Liver (tissue), 9 donors: ENCODE data around the gene TBC1D10A. TPM values are rescaled to one million over a fixed set of nuclear protein-coding genes. Genes with fewer than 3 reads are reported as not detected.

ENCODE experiments used
- DNase-seq: peaks from one replicate; pipeline ENCODE4 v3.0.0-alpha.2; 2017; ENCODE audit warnings: low spot score
- H3K27ac ChIP-seq, 2 donors: one replicate each; pipeline ENCODE4 v1.7.0; 2013; ENCODE audit warnings: inconsistent platforms in 2 of 2, low read length in 2 of 2, control low read depth in 1 of 2, low read depth in 1 of 2, mild to moderate bottlenecking in 1 of 2
- H3K27me3 ChIP-seq, 4 donors: one replicate each; pipeline versions ENCODE4 v1.6.1 to v1.7.0; 2013; ENCODE audit warnings: low read length in 3 of 4, inconsistent platforms in 1 of 4, mild to moderate bottlenecking in 1 of 4, moderate library complexity in 1 of 4; ENCODE audit not compliant: control insufficient read depth in 4 of 4, insufficient read depth in 4 of 4
- H3K36me3 ChIP-seq, 4 donors: one replicate each; pipeline versions ENCODE4 v1.6.1 to v1.7.0; 2013; ENCODE audit warnings: low read length in 3 of 4, mild to moderate bottlenecking in 3 of 4, low read depth in 1 of 4, moderate library complexity in 1 of 4; ENCODE audit not compliant: control insufficient read depth in 4 of 4, insufficient read depth in 3 of 4
- H3K4me1 ChIP-seq, 4 donors: one replicate each; pipeline versions ENCODE4 v1.6.1 to v1.7.0; 2013; ENCODE audit warnings: low read length in 3 of 4, mild to moderate bottlenecking in 3 of 4, moderate library complexity in 1 of 4; ENCODE audit not compliant: control insufficient read depth in 4 of 4, insufficient read depth in 4 of 4
- H3K4me3 ChIP-seq, 3 donors: one replicate each; pipeline versions ENCODE4 v1.6.1 to v1.7.0; 2013; ENCODE audit warnings: low read length in 3 of 3, control low read depth in 1 of 3, low read depth in 1 of 3, mild to moderate bottlenecking in 1 of 3
- H3K9ac ChIP-seq, 2 donors: one replicate each; pipeline ENCODE4 v1.7.0; 2013; ENCODE audit warnings: low read length in 2 of 2, mild to moderate bottlenecking in 2 of 2, moderate library complexity in 2 of 2, control low read depth in 1 of 2, low read depth in 1 of 2
- H3K9me3 ChIP-seq, 4 donors: one replicate each; pipeline versions ENCODE4 v1.6.1 to v1.7.0; 2013; ENCODE audit warnings: low read length in 3 of 4; ENCODE audit not compliant: control insufficient read depth in 4 of 4
- FOXA1 ChIP-seq: IDR thresholded peaks from 2 replicates; pipeline ENCODE4 v1.6.1; 2016; ENCODE audit warnings: antibody characterized with exemption
- FOXA2 ChIP-seq: IDR thresholded peaks from 2 replicates; pipeline ENCODE4 v1.6.1; 2016; ENCODE audit warnings: antibody characterized with exemption
- HNF4A ChIP-seq, 2 donors: conservative IDR thresholded peaks; 2 replicates each; pipeline ENCODE4 v1.6.1; 2016; ENCODE audit warnings: antibody characterized with exemption in 2 of 2, mild to moderate bottlenecking in 2 of 2
- HNF4G ChIP-seq: IDR thresholded peaks from 2 replicates; pipeline ENCODE4 v1.6.1; 2016; ENCODE audit warnings: antibody characterized with exemption
- RXRA ChIP-seq, 2 donors: IDR thresholded peaks; 2 replicates each; pipeline ENCODE4 v1.6.1; 2017 to 2018; ENCODE audit warnings: antibody characterized with exemption in 2 of 2, mild to moderate bottlenecking in 1 of 2
- TAF1 ChIP-seq: conservative IDR thresholded peaks from 2 replicates; pipeline ENCODE4 v1.6.1; 2016; ENCODE audit warnings: antibody characterized with exemption, mild to moderate bottlenecking
- ZBTB33 ChIP-seq: IDR thresholded peaks from 2 replicates; pipeline ENCODE4 v1.6.1; 2016; ENCODE audit warnings: antibody characterized with exemption
- WGBS: extraction: QIAGEN DNeasy Blood & Tissue Kit; methylation state at CpG from one replicate; pipeline ENCODE4 v1.1.7; 2013; 5-methylcytosine and 5-hydroxymethylcytosine counted together
- polyA plus RNA-seq, 2 donors: library from polyadenylated mRNA; stranded (reverse) in 1 of 2; unstranded in 1 of 2; fragments of 200-250 nt in 1 of 2; fragments of >200 nt in 1 of 2; fragmentation: Nextera tagmentation in 1 of 2; extraction: Ambion mirVana in 1 of 2; gene quantifications; one replicate each; pipeline versions ENCODE4 v1.2.1 to v1.2.3, GENCODE V29; 2013 to 2015
- total RNA-seq, 2 donors: library from RNA; depleted of rRNA; stranded (reverse); fragments of >200 nt; gene quantifications; one replicate each; pipeline ENCODE4 v1.2.3, GENCODE V29; 2014
- TF ChIP-seq, protein P1 (sequence below): fragments of 150-350 bp; IDR thresholded peaks from 2 replicates; pipeline ENCODE4 v1.5.1; 2017; ENCODE audit warnings: improper control_type of control experiment, low read depth, low read length; ENCODE audit not compliant: missing input control
- TF ChIP-seq, protein P2 (sequence below): IDR thresholded peaks from 2 replicates; pipeline ENCODE4 v1.6.1; 2016; ENCODE audit warnings: antibody characterized with exemption, mild to moderate bottlenecking
- TF ChIP-seq, protein P3 (sequence below): IDR thresholded peaks from 2 replicates; pipeline ENCODE4 v1.6.1; 2016; ENCODE audit warnings: antibody characterized with exemption
- donor health status: healthy.
- donor health status: healthy.
- donor health status: healthy.
- donor health status: healthy.
- donor health status: healthy.

TBC1D10A gene
- total and polyA plus RNA-seq, 4 donors, result 3.6 to 9.2 (median 8.2) TPM

DNA sequence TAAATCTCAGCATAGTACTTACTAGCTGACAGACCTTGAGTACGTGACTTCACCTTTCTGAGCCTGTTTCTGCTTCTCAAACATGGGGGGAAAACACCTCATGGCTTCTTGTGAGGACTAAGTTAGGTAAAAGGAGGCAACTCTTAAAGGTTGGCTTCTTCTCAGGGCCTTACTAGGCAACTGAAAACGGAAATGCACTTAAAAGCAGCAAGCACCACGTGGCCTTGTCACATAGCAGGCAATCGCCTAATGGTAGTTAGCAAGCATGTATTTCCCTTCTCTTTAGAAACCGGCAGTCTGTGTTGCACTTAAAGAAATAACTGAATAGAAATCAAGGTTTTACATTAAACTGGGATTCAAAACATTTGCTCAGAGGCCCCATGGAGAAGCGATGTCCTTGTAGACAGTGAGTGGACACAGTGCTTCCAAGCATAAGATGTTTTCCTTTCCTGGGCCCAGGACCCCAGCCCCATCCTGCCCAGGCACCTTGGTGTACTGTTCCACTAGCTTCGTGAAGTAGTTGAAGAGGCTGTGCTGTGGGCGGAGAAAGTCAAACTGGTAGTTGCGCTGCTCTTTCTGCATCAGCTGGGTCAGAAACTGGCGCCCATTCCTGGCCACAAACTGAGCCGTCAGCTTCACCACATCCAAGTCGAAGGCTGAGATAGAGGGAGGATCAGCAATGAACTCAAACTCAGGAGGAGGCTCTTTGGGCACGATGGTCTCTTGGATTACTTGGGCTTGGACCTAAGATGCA is 17.9 kb upstream of the TBC1D10A start:
- Histone ChIP-seq H3K36me3 (peaks cover 36 to 89% (median 74%) of the 10 kb centered on the region in 4 donors), H3K27me3 (no peaks in the 10 kb centered on the region), H3K27ac (no peak overlapping the region), H3K4me1 (no peaks in the 10 kb centered on the region), H3K9me3 (no peaks in the 10 kb centered on the region), H3K9ac (no peak overlapping the region), H3K4me3 (no peak overlapping the region)
- 94% methylated on average over 13 of the region's 13 CpGs for WGBS
- DNase-seq, result no peak
- TF ChIP-seq TAF1, result no peak
- TF ChIP-seq, protein P1, sequence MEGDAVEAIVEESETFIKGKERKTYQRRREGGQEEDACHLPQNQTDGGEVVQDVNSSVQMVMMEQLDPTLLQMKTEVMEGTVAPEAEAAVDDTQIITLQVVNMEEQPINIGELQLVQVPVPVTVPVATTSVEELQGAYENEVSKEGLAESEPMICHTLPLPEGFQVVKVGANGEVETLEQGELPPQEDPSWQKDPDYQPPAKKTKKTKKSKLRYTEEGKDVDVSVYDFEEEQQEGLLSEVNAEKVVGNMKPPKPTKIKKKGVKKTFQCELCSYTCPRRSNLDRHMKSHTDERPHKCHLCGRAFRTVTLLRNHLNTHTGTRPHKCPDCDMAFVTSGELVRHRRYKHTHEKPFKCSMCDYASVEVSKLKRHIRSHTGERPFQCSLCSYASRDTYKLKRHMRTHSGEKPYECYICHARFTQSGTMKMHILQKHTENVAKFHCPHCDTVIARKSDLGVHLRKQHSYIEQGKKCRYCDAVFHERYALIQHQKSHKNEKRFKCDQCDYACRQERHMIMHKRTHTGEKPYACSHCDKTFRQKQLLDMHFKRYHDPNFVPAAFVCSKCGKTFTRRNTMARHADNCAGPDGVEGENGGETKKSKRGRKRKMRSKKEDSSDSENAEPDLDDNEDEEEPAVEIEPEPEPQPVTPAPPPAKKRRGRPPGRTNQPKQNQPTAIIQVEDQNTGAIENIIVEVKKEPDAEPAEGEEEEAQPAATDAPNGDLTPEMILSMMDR, result no peak

- 86% methylated on average over 16 of the region's 16 CpGs for WGBS
- no peak overlapping the region for H3K27ac ChIP-seq
These were observed 14.4 kb upstream of the TBC1D10A start for GRCh38 chr22:30340911-30341685.

More at GRCh38 chr22:30340911-30341685, 14.4 kb upstream of the TBC1D10A start:
- TF ChIP-seq TAF1 (no peak), FOXA1 (no peak), FOXA2 (no peak), ZBTB33 (no peak), HNF4G (no peak), HNF4A (conservative IDR thresholded peaks at IDR 0.05) (no peak), RXRA (IDR thresholded peaks at IDR 0.05) (no peak)
- TF ChIP-seq, protein P2, sequence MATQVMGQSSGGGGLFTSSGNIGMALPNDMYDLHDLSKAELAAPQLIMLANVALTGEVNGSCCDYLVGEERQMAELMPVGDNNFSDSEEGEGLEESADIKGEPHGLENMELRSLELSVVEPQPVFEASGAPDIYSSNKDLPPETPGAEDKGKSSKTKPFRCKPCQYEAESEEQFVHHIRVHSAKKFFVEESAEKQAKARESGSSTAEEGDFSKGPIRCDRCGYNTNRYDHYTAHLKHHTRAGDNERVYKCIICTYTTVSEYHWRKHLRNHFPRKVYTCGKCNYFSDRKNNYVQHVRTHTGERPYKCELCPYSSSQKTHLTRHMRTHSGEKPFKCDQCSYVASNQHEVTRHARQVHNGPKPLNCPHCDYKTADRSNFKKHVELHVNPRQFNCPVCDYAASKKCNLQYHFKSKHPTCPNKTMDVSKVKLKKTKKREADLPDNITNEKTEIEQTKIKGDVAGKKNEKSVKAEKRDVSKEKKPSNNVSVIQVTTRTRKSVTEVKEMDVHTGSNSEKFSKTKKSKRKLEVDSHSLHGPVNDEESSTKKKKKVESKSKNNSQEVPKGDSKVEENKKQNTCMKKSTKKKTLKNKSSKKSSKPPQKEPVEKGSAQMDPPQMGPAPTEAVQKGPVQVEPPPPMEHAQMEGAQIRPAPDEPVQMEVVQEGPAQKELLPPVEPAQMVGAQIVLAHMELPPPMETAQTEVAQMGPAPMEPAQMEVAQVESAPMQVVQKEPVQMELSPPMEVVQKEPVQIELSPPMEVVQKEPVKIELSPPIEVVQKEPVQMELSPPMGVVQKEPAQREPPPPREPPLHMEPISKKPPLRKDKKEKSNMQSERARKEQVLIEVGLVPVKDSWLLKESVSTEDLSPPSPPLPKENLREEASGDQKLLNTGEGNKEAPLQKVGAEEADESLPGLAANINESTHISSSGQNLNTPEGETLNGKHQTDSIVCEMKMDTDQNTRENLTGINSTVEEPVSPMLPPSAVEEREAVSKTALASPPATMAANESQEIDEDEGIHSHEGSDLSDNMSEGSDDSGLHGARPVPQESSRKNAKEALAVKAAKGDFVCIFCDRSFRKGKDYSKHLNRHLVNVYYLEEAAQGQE, result no peak
- TF ChIP-seq, protein P3, sequence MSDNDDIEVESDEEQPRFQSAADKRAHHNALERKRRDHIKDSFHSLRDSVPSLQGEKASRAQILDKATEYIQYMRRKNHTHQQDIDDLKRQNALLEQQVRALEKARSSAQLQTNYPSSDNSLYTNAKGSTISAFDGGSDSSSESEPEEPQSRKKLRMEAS, result no peak
- Histone ChIP-seq H3K27me3 (no peaks in the 10 kb centered on the region), H3K4me1 (peaks cover 0 to 5% (median 4%) of the 10 kb centered on the region in 4 donors), H3K4me3 (no peak overlapping the region), H3K9ac (no peak overlapping the region), H3K9me3 (no peaks in the 10 kb centered on the region), H3K36me3 (peaks cover 47 to 96% (median 82%) of the 10 kb centered on the region in 4 donors)
- no peak for DNase-seq
